Prostate gland (tissue), 2 donors: ENCODE results near the gene SRA1. TPM values are rescaled to one million over a fixed set of nuclear protein-coding genes. Genes with fewer than 3 reads are reported as not detected.
A peak's percentile ranks its signal among the peaks of the same experiment; 100 is the strongest.

ENCODE experiments used
- DNase-seq: peaks from one replicate; pipeline ENCODE4 v3.0.0-alpha.2; 2019; ENCODE audit warnings: low spot score
- H3K27ac ChIP-seq, 2 donors: fragments of 200-600 bp; sonication (generic); 2 replicates each; pipeline ENCODE4 v1.5.1; 2017 to 2019
- H3K27me3 ChIP-seq: fragments of 200-600 bp; sonication (generic); replicated peaks from 2 replicates; pipeline ENCODE4 v1.5.1; 2019; ENCODE audit not compliant: insufficient read depth
- H3K36me3 ChIP-seq, 2 donors: fragments of 200-600 bp; sonication (generic); 1 replicate in 1 of 2; 2 replicates in 1 of 2; pipeline versions ENCODE4 v1.5.1 to v1.8.1; 2017 to 2019
- H3K4me1 ChIP-seq: fragments of 200-600 bp; sonication (generic); replicated peaks from 2 replicates; pipeline ENCODE4 v1.5.1; 2019
- H3K4me3 ChIP-seq, 2 donors: fragments of 200-600 bp; sonication (generic); 2 replicates each; pipeline ENCODE4 v1.5.1; 2017 to 2019
- H3K9me3 ChIP-seq: fragments of 200-600 bp; sonication (generic); 2 replicates; pipeline ENCODE4 v1.5.1; 2017
- POLR2A ChIP-seq: fragments of 450-650 bp; IDR thresholded peaks from one replicate; pipeline ENCODE4 v1.6.1; 2016; ENCODE audit warnings: antibody characterized with exemption, mild to moderate bottlenecking
- POLR2AphosphoS5 ChIP-seq: sonication (generic); formaldehyde crosslinking; IDR thresholded peaks from one replicate; pipeline ENCODE4 v1.6.1; 2017; ENCODE audit warnings: antibody characterized with exemption
- WGBS: methylation state at CpG from one replicate; pipeline ENCODE4 v1.1.5; 2018; 5-methylcytosine and 5-hydroxymethylcytosine counted together
- intact Hi-C: fragments of 100-400 bp; cut with DNase I; formaldehyde crosslinking; loops from one replicate; pipeline ENCODE4 v1.14.2; 2022
- total RNA-seq, 2 donors: library from RNA; depleted of rRNA; stranded (reverse); fragments of >200 nt; gene quantifications; one replicate each; pipeline ENCODE4 v1.1.0, GENCODE V29; 2016
- TF ChIP-seq, protein P1 (sequence below), 4 experiments: fragments of 200-600 bp in 2 of 4; fragments of 450-650 bp in 2 of 4; sonication (generic) in 2 of 4; IDR thresholded peaks; 1 replicate in 3 of 4; 2 replicates in 1 of 4; pipeline ENCODE4 v1.5.1; 2016 to 2019; ENCODE audit warnings: antibody characterized with exemption in 4 of 4, mild to moderate bottlenecking in 2 of 4, moderate library complexity in 2 of 4

SRA1 gene
- total RNA-seq, 2 donors from 2014 or later: 31.6 to 33.6 TPM

DNA sequence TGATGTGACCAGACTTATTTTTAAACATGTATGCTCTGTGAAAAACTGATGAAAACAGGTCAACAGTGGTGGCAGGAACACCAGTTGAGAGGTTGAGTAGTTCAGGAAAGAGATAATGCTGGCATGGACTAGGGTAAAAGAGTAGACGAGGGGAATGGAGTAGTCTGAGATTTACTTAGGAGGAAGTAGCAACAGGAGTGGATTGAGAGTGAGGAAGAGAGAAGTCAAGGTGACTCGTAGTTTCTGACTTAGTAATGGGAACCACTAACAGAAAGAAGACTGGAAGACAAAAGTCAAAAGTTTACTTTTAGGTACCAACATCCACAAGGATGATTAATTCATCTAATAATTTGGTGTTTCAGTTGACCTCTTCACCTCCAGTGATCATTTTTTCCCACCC lies 3.6 kb downstream of the SRA1 start:
- intact Hi-C loops: no loop called here
- Histone ChIP-seq H3K4me3 (no peak overlapping the region), H3K9me3 (no peaks in the 10 kb centered on the region), H3K27me3 (no peaks in the 10 kb centered on the region), H3K4me1 (peaks cover 18% of the 10 kb centered on the region), H3K36me3 (peaks cover 0 to 5% of the 10 kb centered on the region in 2 donors), H3K27ac (no peak overlapping the region)
- WGBS: 87% methylated on average over 2 of the region's 2 CpGs
- TF ChIP-seq, protein P1, sequence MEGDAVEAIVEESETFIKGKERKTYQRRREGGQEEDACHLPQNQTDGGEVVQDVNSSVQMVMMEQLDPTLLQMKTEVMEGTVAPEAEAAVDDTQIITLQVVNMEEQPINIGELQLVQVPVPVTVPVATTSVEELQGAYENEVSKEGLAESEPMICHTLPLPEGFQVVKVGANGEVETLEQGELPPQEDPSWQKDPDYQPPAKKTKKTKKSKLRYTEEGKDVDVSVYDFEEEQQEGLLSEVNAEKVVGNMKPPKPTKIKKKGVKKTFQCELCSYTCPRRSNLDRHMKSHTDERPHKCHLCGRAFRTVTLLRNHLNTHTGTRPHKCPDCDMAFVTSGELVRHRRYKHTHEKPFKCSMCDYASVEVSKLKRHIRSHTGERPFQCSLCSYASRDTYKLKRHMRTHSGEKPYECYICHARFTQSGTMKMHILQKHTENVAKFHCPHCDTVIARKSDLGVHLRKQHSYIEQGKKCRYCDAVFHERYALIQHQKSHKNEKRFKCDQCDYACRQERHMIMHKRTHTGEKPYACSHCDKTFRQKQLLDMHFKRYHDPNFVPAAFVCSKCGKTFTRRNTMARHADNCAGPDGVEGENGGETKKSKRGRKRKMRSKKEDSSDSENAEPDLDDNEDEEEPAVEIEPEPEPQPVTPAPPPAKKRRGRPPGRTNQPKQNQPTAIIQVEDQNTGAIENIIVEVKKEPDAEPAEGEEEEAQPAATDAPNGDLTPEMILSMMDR (IDR thresholded peaks at IDR 0.05): no peak
- TF ChIP-seq POLR2AphosphoS5 (no peak), POLR2A (no peak)
- no peak for DNase-seq

DNA sequence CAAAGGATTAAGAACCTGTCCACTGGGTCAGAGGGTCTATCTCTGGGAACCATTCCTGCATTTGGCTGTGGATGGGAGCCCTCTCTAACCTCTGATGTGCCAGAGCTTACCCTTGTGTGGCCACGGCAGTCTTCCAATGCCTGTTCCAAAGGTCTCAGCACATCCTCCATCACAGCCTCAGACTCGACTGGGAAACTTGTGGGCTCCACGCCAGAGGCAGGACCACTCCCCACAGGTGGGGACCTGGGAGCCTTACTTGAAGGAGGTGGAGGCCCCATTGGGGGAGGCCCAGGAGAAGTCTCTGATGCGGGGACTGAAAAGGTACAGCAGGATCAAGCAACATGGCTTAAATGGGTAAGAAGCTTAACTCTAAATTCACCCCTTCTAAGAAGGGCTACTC lies 5.4 kb downstream of the SRA1 start:
- Histone ChIP-seq H3K4me1 (peaks cover 24% of the 10 kb centered on the region), H3K27ac (no peak overlapping the region), H3K4me3 (no peak overlapping the region), H3K27me3 (no peaks in the 10 kb centered on the region), H3K36me3 (peaks cover 0 to 5% of the 10 kb centered on the region in 2 donors), H3K9me3 (no peaks in the 10 kb centered on the region)
- 91% methylated on average over 4 of the region's 4 CpGs for WGBS
- no peak for TF ChIP-seq POLR2AphosphoS5
- TF ChIP-seq, protein P1 (IDR thresholded peaks at IDR 0.05): no peak
- TF ChIP-seq POLR2A: no peak
- DNase-seq: no peak
- intact Hi-C loops: no loop called here

DNA sequence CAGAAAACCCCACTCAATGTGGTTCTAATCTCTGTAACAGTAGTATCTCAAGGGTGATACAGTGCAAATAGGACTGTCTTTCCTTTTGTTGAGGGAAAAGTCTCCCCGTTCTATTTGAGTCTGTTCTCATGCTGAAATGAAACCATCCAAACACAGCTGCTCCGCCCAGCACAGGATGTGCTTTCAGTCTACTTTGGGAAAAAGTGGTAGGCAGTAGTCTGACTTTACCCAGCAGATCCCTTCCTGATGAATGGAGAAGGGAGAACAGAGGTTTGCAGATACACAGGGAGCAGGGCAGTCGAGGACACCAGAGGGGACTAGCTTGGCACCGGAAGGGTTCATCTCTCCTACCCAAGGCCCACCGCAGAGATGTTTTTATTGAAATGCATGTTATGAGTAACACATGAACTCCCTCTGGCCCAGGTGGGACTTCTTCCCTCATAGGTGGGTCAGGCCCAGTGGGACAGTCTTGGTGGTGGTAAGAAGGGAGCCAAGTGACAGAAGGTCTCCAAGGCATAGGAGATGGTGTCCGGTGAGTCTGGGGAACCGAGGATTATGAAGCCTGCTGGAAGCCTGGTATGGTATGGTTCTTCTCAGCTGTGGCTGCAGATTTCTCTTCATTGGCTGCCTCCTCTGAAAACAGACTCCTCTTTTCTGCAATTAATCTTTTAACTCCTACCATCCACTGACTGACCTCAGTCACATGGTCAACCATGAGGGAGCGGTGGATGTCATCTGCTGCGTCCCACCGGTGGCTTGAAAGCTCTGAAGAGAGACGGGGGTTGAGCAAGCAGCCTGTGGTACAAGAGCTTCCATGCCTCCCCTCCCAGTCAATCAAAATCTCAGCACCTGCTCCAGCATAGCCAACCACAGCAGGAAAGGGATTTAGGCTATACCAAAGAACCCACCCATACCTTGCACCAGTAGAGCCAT lies 6.9 kb downstream of the SRA1 start:
- peaks cover 21% of the 10 kb centered on the region for H3K4me1 ChIP-seq
- WGBS: 85% methylated on average over 11 of the region's 11 CpGs
- intact Hi-C loops: no loop called here
- peak overlapping the region in 1 of 2 donors; percentile 97 for H3K27ac ChIP-seq
- peak; percentile 3 for DNase-seq
- no peaks in the 10 kb centered on the region for H3K27me3 ChIP-seq
- TF ChIP-seq POLR2A: no peak
- TF ChIP-seq POLR2AphosphoS5: no peak
- TF ChIP-seq, protein P1 (IDR thresholded peaks at IDR 0.05): no peak
- no peak overlapping the region for H3K4me3 ChIP-seq
- H3K9me3 ChIP-seq: no peaks in the 10 kb centered on the region
- H3K36me3 ChIP-seq: peaks cover 0 to 5% of the 10 kb centered on the region in 2 donors

DNA sequence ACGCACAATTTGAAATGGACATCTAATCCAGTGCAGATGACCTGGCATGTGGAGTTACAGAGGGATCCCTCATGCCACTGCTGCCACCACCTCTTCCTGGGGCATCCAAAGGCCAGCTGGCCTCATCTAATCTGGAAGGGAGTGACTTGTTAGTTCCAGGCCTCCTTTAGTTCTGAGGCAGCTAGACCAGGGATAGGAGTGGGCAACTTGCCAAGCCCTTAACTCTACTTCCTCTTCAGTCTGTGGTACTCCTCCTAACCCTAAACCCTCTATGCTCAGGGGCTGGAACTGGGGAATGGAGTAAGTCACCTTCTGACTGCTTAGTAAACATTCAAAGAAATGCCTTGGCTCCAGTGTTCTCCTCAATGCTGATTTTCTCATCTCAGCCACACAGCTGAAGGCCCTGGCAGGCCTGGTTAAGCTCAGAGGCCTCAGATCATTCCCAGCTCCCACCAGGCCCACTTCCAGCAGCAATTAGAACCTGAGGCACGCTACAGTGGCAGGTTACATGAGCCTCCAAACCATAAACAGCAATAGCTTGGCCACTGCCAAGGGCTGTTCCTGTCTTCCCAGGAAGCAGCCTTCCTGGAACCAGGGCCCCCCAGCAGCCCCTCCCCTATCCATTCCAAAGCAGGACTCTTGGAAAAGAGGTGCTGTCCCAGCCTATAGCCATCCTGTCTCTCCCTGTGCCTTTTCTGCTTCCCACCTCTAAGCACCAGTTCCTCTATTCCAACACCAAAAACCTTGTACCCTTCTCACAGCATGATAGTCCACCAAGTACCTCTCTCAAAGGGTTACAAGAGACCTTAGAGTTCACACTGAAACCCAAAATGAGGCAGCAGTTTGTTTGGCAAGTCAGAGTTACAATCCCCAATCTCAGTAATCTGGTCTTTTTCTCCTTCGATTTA lies 7.8 kb downstream of the SRA1 start:
- peak; percentile 38 for DNase-seq
- TF ChIP-seq POLR2A: no peak
- TF ChIP-seq, protein P1 (IDR thresholded peaks at IDR 0.05): no peak

More for the DNA sequence above, 7.8 kb downstream of the SRA1 start:
- H3K4me3 ChIP-seq: no peak overlapping the region
- WGBS: 76% methylated on average over 3 of the region's 3 CpGs
- peaks cover 0 to 5% of the 10 kb centered on the region in 2 donors for H3K36me3 ChIP-seq
- H3K27ac ChIP-seq: peak overlapping the region; percentile 94 to 97
- H3K9me3 ChIP-seq: no peaks in the 10 kb centered on the region
- H3K27me3 ChIP-seq: no peaks in the 10 kb centered on the region
- intact Hi-C loops: loop anchor here (5.0 kb wide), 1 partner anchor 88 kb away; the partner anchor contains the start of gene TMCO6
- peaks cover 21% of the 10 kb centered on the region for H3K4me1 ChIP-seq
